B cell (primary cell): Measurements from ENCODE around the gene L2HGDH. TPM values are rescaled to one million over a fixed set of nuclear protein-coding genes. Genes with fewer than 3 reads are reported as not detected.

Experiments
- ATAC-seq: fragments of 200-7000 bp; cut with Tn5 transposase; one replicate; pipeline ENCODE4 v1.10.0; 2021; ENCODE audit warnings: low read depth, mild to moderate bottlenecking, moderate number of reproducible peaks, moderate library complexity
- CTCF ChIA-PET: fragments of 350-600 bp; sonication (Branson Sonifier 250); formaldehyde crosslinking; loops from one replicate; lab custom pipeline; 2021; ENCODE audit warnings: antibody characterized with exemption, inconsistent platforms; lab: Charles Lee
- POLR2A ChIA-PET: fragments of 350-600 bp; sonication (Branson Sonifier 250); formaldehyde crosslinking; loops from one replicate; lab custom pipeline; 2021; ENCODE audit warnings: antibody characterized with exemption; lab: Charles Lee
- DNase-seq: peaks from one replicate; pipeline ENCODE4 v3.0.0; 2013
- H2AFZ ChIP-seq: 2 replicates; pipeline ENCODE4 v1.6.1; 2012; ENCODE audit warnings: mild to moderate bottlenecking, low read depth, low read length; ENCODE audit not compliant: insufficient read depth, poor library complexity, severe bottlenecking
- H3K27ac ChIP-seq, 2 donors: 1 replicate in 1 of 2; 2 replicates in 1 of 2; pipeline ENCODE4 v1.5.1; 2012 to 2013; ENCODE audit warnings: low read length in 2 of 2, mild to moderate bottlenecking in 2 of 2, moderate library complexity in 1 of 2
- H3K27me3 ChIP-seq, 4 experiments: fragments of 200-600 bp in 1 of 4; sonication (generic) in 1 of 4; replicated peaks in 1 of 4; 1 replicate in 2 of 4; 2 replicates in 2 of 4; pipeline versions ENCODE4 v1.6.1 to v1.7.0; 2013 to 2016; ENCODE audit warnings: low read length in 3 of 4, mild to moderate bottlenecking in 2 of 4, mixed read lengths in 1 of 4, moderate library complexity in 1 of 4; ENCODE audit not compliant: insufficient read depth in 4 of 4, control insufficient read depth in 3 of 4; ENCODE audit errors: control extremely low read depth in 1 of 4
- H3K36me3 ChIP-seq, 2 experiments: replicated peaks in 1 of 2; 1 replicate in 1 of 2; 2 replicates in 1 of 2; pipeline versions ENCODE4 v1.6.1 to v1.7.1; 2013; ENCODE audit warnings: low read length in 1 of 2; ENCODE audit not compliant: insufficient read depth in 2 of 2, control insufficient read depth in 1 of 2; ENCODE audit errors: control extremely low read depth in 1 of 2, extremely low read depth in 1 of 2
- H3K4me1 ChIP-seq, 2 donors: fragments of 200-600 bp in 1 of 2; sonication (generic) in 1 of 2; 1 replicate in 1 of 2; 2 replicates in 1 of 2; pipeline versions ENCODE4 v1.5.1 to v1.6.1; 2013 to 2017; ENCODE audit warnings: low read length in 2 of 2; ENCODE audit not compliant: control insufficient read depth in 2 of 2, insufficient read depth in 2 of 2
- H3K4me2 ChIP-seq: replicated peaks from 2 replicates; pipeline ENCODE3; 2012; ENCODE audit warnings: mild to moderate bottlenecking, low read depth, low read length; ENCODE audit not compliant: poor library complexity, severe bottlenecking
- H3K4me3 ChIP-seq, 5 experiments: fragments of 200-600 bp in 1 of 5; sonication (generic) in 1 of 5; 1 replicate in 3 of 5; 2 replicates in 2 of 5; pipeline versions ENCODE4 v1.5.1 to v1.7.0; 2011 to 2016; ENCODE audit warnings: low read length in 4 of 5, mild to moderate bottlenecking in 4 of 5, low read depth in 2 of 5, control low read depth in 1 of 5, moderate library complexity in 1 of 5; ENCODE audit not compliant: insufficient read depth in 1 of 5; ENCODE audit errors: control extremely low read depth in 1 of 5, extremely low read depth in 1 of 5
- H3K79me2 ChIP-seq: fragments of 200-600 bp; sonication (generic); one replicate; pipeline ENCODE4 v1.6.0; 2016; ENCODE audit warnings: low read length; ENCODE audit not compliant: control insufficient read depth, insufficient read depth
- H3K9ac ChIP-seq: fragments of 200-600 bp; sonication (generic); 2 replicates; pipeline ENCODE4 v1.6.1; 2017; ENCODE audit warnings: mild to moderate bottlenecking, low read length, moderate library complexity
- H3K9me3 ChIP-seq, 3 donors: one replicate each; pipeline versions ENCODE4 v1.6.1 to v1.7.1; 2013; ENCODE audit warnings: low read length in 2 of 3; ENCODE audit not compliant: control insufficient read depth in 2 of 3, insufficient read depth in 1 of 3; ENCODE audit errors: control extremely low read depth in 1 of 3
- H4K20me1 ChIP-seq: 2 replicates; pipeline ENCODE4 v1.6.0; 2012; ENCODE audit warnings: mild to moderate bottlenecking, low read length; ENCODE audit not compliant: insufficient read depth, control insufficient read depth, poor library complexity, severe bottlenecking
- H3K27ac Mint-ChIP-seq: one replicate; pipeline ENCODE4 v1.8.0; 2021; ENCODE audit warnings: mixed read lengths
- H3K27me3 Mint-ChIP-seq: one replicate; pipeline ENCODE4 v1.8.0; 2021; ENCODE audit warnings: mixed read lengths
- H3K4me1 Mint-ChIP-seq: one replicate; pipeline ENCODE4 v1.8.0; 2021; ENCODE audit warnings: mixed read lengths
- H3K4me3 Mint-ChIP-seq: one replicate; pipeline ENCODE4 v1.8.0; 2021; ENCODE audit warnings: mixed read lengths
- H3K9me3 Mint-ChIP-seq: one replicate; pipeline ENCODE4 v1.8.0; 2022; ENCODE audit warnings: mixed read lengths; ENCODE audit not compliant: insufficient read depth
- CTCF ChIP-seq: fragments of 200-600 bp; IDR thresholded peaks from one replicate; pipeline ENCODE4 v1.8.0; 2022; ENCODE audit warnings: antibody characterized with exemption, mild to moderate bottlenecking
- EZH2 ChIP-seq: IDR thresholded peaks from 2 replicates; pipeline ENCODE4 v1.6.1; 2012; ENCODE audit warnings: borderline replicate concordance, low read depth, mild to moderate bottlenecking, moderate library complexity, low read length; ENCODE audit not compliant: insufficient read depth, poor library complexity, severe bottlenecking
- WGBS: methylation state at CpG from one replicate; pipeline ENCODE4 v1.1.5; 2013; ENCODE audit warnings: missing lambda C conversion rate; ENCODE audit not compliant: insufficient coverage; 5-methylcytosine and 5-hydroxymethylcytosine counted together
- intact Hi-C: fragments of 100-400 bp; cut with micrococcal nuclease; formaldehyde crosslinking; loops from one replicate; pipeline ENCODE4 v1.10.0; 2022
- polyA plus RNA-seq: library from polyadenylated mRNA; depleted of rRNA; stranded (reverse); fragments of >200 nt; gene quantifications from 2 replicates; pipeline ENCODE4 v1.2.3, GENCODE V29; 2012
- total RNA-seq, 2 donors: library from RNA; stranded (reverse); fragments of 120-200 nt in 1 of 2; gene quantifications; 1 replicate in 1 of 2; 2 replicates in 1 of 2; pipeline versions ENCODE4 v1.2.3 to v1.2.4, GENCODE V29; 2013 to 2022

The L2HGDH gene
- total and polyA plus RNA-seq, 2 donors (not counting 1 experiment from before 2014, with no cell fraction given), result 1.1 to 5.5 TPM

DNA sequence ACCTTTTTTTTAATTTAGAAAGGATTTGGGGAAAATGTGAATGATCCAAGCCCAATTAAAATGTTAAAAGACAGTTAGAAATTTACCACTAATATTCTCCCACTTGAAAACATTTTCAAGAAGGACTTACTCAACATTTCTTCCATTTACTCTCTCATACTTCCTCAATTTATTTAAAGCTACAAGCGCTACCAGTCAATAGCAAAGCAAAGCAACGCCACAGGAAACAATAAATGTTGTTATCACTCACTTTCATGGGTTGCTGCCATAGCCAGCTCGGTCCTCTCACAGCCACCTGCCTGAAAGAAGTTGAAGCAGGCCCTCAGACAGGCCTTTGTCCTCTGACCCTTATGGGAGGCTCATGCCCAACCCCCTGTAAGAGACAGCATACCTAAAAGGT lies 74.6 kb downstream of the L2HGDH start:
- CTCF ChIA-PET, result interaction anchor here (1.3 kb wide), 1 partner anchor 11 kb away, joined by 4 read pairs; no protein-coding TSS in a partner anchor
- Mint-ChIP-seq H3K9me3 (no peaks in the 10 kb centered on the region), H3K4me3 (peak overlapping the region; percentile 14), H3K27me3 (no peaks in the 10 kb centered on the region), H3K4me1 (peaks cover 9% of the 10 kb centered on the region), H3K27ac (no peak overlapping the region)
- ATAC-seq (peak; percentile 43), DNase-seq (peak; percentile 19)
- H3K36me3 ChIP-seq, result no peaks in the 10 kb centered on the region
- POLR2A ChIA-PET, result no interaction called here
- H3K9me3 ChIP-seq, result peaks cover 0 to 5% (median 0%) of the 10 kb centered on the region in 3 donors
- H3K4me2 ChIP-seq, result peak overlapping the region; percentile 47
- no peaks in the 10 kb centered on the region for H4K20me1 ChIP-seq
- peaks cover 7 to 11% of the 10 kb centered on the region in 2 donors for H3K4me1 ChIP-seq
- no peak overlapping the region for H3K27ac ChIP-seq
- no peak overlapping the region for H3K9ac ChIP-seq
- 0% methylated on average over 3 of the region's 3 CpGs for WGBS
- H3K4me3 ChIP-seq, result no peak overlapping the region
- H3K27me3 ChIP-seq, result no peaks in the 10 kb centered on the region
- TF ChIP-seq CTCF, result no peak
- TF ChIP-seq EZH2, result no peak
- intact Hi-C loops, result no loop called here
- H3K79me2 ChIP-seq, result no peaks in the 10 kb centered on the region
- H2AFZ ChIP-seq, result peak overlapping the region; percentile 26

DNA sequence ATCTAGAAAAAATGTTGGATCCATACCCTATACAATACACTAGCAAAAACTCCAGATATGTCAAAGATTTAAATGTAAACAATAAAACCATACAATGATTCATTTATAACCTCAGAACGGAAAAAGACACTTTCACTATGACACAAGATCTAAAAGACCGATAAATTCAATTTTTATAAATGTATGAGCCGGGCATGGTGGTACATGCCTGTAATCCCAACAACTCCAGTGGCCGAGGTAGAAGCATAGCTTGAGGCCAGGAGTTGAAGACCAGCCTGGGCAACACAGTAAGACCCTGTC lies 78.1 kb downstream of the L2HGDH start:
- Histone ChIP-seq H3K4me2 (no peak overlapping the region), H4K20me1 (peaks cover 8% of the 10 kb centered on the region), H3K79me2 (peaks cover 14% of the 10 kb centered on the region), H3K36me3 (no peaks in the 10 kb centered on the region), H3K27ac (no peak overlapping the region), H2AFZ (no peak overlapping the region), H3K27me3 (no peaks in the 10 kb centered on the region), H3K9ac (no peak overlapping the region), H3K9me3 (peaks cover 0 to 5% (median 0%) of the 10 kb centered on the region in 3 donors), H3K4me3 (no peak overlapping the region), H3K4me1 (peaks cover 16 to 27% of the 10 kb centered on the region in 2 donors)
- Mint-ChIP-seq H3K27ac (no peak overlapping the region), H3K4me1 (peaks cover 28% of the 10 kb centered on the region), H3K27me3 (no peaks in the 10 kb centered on the region), H3K4me3 (no peak overlapping the region), H3K9me3 (no peaks in the 10 kb centered on the region)
- TF ChIP-seq EZH2 (no peak), CTCF (no peak)
- ChIA-PET CTCF (interaction anchor here (0.7 kb wide), 1 partner anchor 1638 kb away, joined by 4 read pairs; no protein-coding TSS in a partner anchor), POLR2A (no interaction called here)
- intact Hi-C loops, result loop anchor here (5.0 kb wide), 1 partner anchor 637 kb away; the partner anchor contains the start of gene LRR1
- ATAC-seq (no peak), DNase-seq (no peak)
- WGBS, result 81% methylated on average over 4 of the region's 4 CpGs
